HG03175 (cell line): ENCODE data around the gene ATP13A1.
A peak's percentile ranks its signal among the peaks of the same experiment; 100 is the strongest.

ENCODE experiments used
- ATAC-seq: cut with Tn5 transposase; IDR thresholded peaks from one replicate; pipeline ENCODE4 v1.9.1; 2021; ENCODE audit warnings: mild to moderate bottlenecking, moderate library complexity; ENCODE audit not compliant: unreplicated experiment

ATP13A1 gene

DNA sequence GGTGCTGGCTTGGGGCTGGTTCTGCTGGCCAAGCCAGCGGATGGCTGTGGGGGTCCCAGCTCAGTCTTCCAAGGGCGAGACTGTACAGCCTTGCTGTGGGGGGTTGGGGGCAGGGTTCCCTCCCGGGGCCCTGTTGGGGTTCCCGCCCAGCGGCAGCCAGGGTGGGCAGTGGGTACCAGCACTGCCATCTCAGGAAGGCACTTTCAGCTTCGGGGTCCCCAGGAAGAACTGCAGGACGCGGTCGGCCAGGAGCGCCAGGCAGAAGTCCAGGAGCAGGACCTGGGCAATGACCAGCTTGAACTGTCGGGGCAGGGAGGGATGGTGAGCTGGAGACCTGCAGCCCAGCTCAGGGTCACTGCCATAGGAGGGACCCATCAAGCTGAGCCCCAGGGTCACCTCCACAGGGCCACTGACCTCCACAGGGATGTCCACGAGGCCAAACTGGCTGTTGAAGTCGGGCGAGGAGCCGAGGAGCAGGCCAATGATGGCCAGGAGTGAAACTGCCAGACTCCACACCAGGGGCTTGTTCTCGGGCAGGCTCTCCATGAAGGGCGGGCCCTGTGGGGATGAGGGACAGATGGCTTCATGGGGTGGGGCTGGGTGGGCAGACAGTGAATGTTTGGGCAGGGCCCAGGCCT is 18.1 kb downstream of the ATP13A1 start:
- no peak for ATAC-seq

DNA sequence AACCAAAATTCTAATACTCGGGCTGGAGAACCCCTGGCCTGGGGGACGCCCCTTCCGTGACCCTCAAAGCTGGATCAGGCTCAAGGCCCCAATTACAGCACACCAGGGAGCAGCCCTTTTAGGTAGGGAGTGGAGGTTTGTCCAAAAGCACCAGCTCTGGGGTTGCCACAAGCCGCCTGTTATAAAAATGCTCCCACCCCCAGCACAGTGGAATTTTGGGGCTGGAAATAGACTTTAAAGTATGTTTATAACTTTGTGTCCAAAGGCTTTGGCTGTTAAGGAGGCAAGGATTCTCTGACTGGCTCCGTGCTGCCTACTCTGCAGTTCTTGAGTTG is 19.5 kb downstream of the ATP13A1 start:
- ATAC-seq = no peak

DNA sequence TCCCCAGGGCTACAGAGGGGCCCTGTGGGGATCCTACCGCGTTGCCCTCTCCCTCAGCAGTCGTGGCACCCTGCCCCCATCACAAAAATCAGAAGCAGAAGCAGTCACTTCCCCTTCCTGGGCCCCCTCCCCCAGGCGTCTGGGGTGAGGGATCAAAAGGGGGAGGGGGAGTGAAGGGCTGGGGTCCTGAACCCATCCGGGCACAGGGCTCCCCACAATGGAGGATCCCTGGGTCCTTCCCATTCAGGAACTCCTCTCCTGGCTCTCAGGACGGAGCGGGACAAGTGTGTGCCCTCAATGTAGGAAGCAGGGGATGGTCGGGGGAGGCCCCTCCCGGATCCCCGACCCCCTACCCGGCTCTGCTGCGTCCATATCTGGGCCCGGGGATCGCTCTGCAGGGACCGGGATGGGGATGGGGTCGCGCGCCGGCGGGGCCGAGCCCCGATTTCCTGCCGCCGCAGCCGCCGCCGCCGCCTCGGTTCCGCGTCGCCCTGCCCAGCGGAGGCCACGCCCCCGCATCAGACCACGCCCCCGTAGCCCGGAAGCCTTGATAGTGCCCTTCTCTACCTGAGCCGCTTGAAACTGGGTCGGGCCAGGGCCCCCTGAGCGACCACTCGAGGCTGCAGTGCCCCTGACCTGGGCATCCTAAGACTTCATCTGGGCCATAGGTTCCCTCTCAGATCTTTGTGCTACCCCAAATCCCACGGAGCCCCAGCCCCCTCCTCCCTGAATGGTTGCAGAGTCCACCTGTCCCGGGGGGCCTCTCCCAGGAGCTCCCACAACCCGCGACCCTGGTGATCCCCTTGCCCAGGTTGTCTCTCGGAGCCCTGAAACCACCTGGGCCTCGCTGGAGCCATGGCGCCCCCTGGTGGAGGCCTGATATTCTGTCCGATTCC is 20.1 kb downstream of the ATP13A1 start, which contains the start of gene GMIP:
Gene GMIP (minus strand): TSS at position 500 of the 896 bp plus-strand sequence. CDS start 128 bp downstream, at position 372.
- peak; percentile 76 for ATAC-seq

DNA sequence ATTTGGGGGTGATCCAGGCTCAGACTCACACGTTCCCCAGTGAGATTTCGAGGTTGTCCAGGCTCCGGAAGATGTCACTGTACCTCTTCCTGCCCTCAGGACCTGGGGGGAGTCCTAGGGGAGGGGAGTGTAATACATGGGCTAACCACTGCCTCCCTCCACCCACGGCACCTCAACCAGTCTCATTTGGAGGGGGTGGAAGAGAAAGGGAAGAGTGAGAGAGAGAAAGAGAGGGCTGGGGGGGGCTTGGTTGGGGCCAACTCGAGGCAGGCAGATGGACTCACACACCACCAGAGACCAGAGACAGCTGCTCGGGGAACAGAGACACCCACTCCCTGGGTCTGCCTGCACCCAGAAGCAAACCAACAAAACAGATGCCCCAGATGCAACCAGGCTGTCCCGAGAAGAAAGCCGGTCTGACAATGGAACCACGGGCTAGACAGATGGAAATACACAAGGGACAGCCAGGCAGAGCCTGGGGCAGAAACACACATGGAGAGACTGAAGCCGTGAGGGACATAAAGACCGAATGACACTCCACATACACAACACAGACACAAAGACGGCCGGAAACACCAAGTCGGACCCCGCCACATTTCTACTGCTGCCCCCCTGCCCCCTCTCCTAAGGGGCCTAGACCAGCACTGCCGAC is 20.8 kb downstream of the ATP13A1 start:
- ATAC-seq = peak; percentile 19

DNA sequence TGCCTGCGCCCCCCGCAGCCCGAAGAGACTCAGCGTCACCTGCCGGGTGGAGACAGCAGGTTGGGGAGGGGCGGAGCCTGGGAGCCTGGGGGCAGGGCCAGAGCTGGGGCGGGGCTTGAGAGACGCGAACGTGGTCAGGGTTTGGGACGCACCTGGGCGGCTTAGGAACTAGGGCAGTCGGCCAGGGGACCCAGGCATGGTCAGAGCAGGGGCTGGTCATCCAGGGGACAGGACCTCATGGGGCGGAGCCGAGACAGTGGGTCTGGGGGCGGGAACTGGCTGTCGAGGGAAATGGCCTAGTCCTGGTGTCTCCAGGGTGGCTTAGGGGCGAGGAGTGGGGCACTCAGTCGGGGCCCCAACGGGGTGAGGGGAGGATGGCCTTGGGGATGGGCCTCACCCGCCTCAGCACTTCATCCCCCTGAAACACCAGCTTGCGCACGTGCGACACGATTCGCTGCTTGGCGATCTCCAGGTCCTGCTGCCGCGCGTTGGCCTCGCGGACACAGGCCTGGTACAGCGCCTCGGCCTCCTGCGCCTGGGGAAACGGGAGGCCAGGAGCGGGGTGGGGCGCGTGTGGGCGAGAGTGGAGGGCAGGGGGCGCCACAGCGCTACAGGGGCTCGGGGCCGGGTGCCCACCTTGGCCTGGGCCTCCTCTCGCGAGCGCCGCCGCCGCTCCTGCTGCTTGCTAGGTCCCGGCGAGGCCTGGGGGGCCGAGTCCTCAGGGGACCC is 25.8 kb downstream of the ATP13A1 start:
- ATAC-seq = no peak

DNA sequence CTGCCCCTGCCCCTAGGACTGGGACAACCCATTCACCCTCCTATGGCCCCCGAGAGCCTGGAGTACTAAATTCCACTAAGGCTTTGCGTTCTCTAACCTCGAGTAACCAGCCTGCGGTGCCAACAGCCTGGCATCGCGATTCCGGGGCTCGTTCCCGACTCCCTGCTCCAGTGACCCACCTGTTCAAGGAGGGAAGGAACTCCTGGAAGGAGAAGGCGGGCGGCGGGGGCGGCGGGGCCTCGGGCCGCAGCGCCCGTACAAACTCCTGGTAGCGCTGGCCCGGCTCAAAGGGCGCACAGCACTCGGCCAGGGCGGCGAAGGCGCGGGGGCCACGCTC is 26.3 kb downstream of the ATP13A1 start:
- ATAC-seq = no peak

DNA sequence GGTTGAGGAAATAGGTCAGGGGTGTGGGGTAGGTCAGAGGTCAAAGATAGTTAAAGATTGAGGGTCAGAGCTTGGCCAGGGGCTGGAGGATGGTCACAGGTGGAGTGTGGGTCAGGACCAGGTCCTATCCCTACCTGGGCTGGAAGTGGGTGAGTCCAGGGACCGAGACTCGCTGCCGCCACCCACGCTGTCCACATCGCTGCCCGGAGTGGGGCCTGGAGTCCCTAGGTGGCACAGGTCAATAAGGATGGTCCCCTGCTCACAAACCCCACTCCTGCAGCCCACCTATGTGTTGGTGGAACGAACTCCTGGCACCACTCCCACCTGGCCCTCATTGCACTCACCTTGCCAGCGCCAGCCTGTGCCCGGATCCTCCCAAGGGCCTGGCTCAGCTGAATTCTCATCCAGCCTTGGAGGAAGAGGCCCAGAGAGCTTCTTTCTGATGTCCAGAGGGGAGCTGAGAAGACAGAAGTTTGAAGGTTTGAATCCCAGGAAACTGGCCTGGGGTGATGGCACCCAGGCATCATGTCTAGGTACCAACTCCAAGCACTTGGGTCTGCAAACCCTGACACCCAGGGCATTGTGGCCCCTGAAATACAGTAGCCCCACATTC is 26.8 kb downstream of the ATP13A1 start:
- ATAC-seq = no peak

DNA sequence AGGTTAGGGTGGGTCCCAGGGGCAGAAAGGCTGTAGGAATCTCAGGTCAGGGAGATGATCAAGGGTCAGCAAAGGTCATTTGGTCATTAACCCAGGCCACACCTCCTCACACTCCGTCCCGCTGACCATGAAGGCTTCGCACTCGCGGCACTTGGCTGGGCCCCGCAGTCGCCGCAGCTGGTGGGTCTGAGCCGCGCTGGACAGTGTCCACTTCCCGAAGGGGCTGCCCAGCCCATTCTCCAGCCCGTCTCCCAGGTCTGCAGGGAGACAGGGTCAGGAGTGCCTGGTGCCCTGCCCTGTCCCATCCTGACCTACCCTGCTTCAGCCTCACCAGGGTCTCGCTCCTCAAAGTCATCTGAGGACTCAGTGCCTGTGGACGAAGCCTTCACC is 28.2 kb downstream of the ATP13A1 start:
- ATAC-seq = no peak

DNA sequence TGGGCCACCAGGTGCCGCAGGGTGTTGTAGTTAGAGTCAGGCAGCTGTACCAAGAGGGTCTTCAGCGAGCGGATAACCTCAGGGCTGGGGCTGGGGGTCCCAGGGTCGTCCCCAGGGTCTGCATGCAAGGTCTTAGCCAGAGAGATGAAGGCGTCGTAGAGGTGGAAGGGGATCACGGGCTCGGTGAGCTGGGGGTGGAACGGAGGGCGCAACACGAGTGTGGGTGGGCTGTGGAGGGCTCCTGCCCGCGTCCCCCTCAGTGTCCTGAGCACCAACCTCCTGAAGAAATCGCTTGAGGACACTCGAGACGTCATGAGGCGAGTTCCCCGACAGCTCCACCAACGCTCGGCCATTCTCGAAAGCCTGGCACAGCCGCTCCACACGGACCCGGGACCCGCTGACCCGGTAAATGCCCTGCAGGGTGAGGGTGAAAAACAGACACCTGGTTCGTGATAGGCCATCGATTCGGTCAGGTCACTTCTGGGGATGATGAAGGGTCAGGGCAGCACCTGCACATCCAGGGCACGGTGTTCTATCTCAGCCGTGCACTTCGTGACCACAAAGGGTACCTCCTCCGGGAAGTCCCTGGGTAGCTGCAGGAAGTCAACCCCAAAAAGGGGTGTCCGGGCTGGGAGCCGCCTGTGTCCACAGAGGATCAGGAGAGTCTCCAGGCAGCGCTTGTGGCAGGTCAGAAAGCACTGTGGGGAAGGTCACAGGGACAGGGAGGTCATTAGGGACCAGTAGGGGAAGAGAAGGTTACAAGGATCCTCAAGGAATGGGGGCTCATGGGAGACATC is 28.8 kb downstream of the ATP13A1 start:
- no peak for ATAC-seq

DNA sequence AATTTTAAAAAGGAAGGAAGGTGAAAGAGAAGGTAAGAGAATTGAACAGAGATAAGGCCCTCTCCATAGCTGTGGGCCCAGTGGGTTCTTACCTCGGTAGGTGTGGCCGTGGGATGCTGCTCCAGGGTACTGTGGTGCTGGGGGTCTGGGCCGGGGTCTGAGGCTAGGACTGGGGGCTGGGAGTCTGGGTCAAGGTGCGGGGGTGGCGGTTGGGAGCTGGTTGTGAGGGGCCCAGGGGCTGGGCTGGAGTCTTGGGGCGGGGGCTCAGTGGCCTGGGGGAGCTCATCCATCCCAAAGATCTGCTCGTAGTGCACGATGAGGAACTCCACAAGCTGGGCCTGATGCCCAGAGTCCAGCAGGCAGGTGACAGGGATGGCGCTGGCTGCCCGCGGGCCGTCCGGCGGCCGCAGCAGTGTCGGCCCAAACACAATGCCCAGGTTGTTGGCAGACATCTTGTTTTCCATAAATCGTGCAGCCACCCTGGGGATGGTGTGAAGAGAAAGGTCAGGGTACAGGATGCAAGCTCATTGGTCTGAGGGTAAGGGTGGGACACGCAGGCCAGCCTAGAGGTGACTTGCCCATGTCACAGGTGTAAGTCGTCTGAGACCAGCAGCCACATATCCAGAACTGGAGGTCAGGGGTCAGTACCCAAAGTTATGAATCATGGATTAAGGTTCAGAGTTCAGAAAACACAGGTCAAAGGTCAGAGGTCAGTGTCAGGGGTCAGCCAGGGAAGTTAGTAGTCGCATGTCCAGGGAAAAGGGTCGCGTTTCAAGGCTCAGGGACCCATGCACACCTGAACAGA is 29.6 kb downstream of the ATP13A1 start:
- no peak for ATAC-seq

DNA sequence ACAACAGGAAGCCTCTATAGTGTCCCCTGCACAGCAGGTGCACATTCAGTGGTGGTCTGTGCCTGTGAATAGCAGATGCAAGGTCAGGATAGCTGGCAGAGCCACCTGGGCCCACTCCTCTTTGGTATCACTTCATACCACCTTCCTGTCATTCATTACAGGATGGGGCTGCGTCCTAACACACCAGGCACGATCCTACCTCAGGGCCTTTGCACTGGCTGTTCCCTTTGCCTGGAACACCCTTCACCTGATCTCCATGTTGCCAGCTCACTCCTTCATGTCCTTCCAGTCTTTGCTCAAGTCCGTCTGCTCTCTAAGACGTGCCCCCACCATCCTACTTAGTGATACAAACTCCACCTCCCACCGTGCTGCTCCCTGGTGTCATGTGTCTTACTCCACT is 30.8 kb downstream of the ATP13A1 start:
- ATAC-seq = no peak

DNA sequence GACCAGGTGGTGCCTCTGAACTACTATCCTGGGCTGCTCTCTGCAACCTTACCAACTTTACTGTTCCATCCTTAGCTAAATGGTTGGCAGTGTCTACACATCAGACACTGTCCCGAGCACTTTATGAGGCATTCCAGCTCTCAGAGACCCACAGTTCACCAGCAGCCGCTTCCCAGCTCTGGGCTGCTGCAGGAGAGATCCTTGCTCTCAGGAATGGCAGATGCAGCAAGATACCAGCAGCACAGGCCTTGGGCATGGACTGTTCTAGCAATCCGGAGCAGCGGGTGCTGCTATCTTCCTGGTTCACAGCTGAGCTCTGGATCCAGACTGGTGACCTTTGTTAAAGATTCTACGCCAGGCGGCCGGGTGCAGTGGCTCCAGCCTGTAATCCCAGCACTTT is 32.1 kb downstream of the ATP13A1 start:
- no peak for ATAC-seq

DNA sequence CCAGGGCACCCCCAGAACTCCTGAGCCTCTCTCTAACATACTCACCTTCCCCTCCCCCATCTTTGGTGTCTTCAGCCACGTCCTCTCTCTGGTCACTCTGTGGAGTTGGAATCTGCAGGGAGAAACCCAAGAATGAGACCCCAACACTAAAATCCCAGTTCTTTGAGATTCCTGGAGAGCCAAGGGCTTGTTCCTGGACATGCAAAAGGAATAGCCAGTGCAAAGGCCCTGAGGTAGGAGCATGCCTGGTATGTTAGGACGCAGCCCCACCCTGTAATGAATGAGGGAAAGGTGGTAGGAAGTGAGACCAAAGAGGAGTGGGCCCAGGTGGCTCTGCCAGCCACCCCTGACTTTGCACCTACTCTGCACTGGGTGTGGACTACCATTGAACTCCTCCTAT is 33.0 kb downstream of the ATP13A1 start:
- ATAC-seq = no peak

DNA sequence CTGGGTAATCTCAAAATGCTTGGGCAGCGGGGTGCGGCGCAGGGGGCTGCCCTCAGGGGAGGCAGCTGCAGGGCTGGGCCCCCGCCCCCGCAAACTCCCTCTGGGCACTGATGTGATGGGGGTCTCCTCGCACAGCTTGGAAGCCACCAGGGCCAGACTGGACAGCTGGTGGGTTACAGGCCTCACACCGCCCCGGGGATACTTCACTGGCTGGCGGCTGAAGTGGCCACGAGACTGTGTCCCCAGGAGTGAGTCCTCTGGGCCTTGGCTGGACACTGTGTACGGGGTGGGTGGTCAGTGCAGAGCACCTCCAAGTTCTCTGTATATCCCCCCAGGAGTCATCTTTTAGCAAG is 33.4 kb downstream of the ATP13A1 start:
- no peak for ATAC-seq

DNA sequence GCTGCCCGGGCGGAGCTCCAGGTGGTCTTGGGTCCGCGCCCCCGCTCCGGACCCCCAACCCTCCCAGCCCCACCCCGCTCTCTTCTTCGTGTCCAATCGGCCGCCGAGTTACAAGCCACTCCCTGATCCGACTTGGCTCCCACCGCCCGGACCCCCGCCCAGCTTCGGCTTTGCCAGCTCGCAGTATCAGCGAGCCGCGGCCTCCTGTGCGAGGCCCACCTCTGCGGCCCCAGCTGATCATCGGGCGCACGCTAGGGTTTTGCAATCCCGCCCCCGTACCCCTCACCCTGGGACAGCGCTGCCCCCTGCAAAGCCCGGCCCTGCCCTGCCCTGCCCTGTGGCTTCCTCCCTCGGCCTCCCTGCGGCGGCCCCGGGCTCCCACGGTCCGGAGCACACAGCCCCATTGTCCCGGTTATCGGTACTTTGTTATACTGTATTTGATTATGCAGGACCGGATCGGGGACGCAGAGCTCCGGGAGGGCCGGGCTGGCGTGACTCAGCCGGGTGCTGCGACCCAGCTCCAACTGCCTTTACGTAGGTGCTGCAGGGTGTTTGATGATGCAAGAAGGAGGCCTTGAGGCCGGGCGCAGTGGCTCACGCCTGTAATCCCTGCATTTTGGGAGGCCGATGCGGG is 34.9 kb downstream of the ATP13A1 start:
- no peak for ATAC-seq

DNA sequence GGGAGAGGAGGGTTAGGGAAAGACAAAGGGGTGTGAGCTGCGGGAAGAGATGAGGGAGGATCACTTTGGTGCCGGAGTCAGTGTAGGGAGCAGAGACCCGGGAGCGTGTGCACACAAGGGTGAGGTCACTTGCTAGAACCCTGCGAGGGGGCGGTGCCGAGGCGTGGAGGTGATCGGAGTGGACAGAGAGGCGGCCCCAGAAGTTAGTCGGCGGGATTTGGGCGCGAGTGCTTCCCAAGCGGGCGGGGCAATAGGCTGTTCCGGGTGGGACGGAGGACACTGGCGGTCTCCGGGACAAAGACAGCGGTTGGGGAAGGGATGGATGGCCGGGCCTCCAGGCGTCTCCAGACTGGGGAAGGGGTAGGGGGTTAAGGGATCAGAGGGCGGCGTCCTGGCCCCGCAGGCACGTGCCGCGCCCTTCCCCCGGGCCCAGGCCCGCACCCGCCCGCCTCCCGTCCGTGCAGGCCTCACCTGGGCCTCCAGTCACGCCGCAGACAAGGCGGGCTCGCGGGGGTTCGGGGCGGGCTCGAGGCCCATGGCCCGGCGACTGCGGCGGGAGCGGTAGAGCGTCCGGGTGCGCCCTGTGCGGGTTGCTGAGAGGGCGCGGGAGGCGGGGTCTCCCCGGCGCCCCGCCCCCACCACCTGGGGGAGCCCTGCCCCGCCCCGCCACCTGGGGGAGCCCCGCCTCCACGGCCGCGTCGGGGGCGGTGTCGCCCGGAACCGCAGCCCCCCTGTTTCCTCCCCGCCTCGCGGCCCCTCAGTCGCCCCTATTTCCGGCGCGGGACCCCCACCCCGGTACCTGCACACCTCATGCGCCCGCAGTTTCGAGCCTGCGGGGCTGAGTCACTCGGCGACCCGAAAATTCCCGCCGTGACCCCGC is 35.6 kb downstream of the ATP13A1 start, which contains the start of gene LPAR2:
Gene LPAR2 (minus strand): TSS at position 600 of the 880 bp plus-strand sequence. CDS start 945 bp downstream, outside the sequence.
- ATAC-seq = peak; percentile 64

DNA sequence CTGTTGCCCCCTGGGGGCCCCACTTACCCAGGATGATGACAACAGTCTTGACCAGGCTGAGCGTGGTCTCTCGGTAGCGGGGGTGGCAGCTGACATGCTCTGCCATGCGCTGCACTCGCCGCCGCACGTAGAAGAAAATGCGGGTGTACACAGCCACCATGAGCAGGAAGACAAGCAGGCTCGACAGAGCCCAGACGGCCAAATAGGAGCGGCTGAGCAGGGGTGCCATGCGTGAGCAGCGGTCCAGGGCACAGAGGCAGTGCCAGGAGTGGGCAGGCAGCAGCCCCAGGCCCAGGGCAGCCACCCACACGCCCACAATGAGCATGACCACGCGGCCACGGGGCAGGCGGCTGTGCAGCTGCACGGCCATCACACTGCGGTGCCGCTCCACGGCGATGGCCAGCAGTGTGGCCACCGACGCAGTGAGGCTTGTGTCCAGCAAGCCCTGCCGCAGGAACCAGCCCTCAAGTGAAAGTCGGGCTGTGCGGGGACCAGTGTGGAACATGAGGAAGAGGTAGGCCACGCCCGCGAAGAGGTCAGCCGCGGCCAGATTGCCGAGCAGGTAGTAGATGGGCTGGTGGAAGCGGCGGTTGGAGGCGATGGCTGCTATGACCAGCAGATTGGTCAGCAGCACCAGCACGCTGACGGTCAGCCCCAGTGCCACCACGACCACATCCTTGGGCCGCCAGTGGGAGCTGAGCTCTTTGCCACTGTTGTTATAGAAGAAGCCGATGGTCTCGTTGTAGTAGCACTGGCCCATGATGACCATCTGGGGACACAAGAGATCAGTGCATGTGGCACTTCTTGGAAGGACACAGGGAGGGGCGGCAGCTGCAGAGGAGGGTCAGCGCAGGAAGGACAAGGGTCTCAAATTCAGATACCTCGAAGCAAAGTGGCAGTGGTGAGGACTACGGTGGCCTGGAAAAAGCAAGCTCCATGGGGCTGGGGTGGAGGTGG is 36.7 kb downstream of the ATP13A1 start:
- no peak for ATAC-seq
